Progenitor cell of endocrine pancreas (in vitro differentiated cells): ENCODE data around the gene BSN. TPM values are rescaled to one million over a fixed set of nuclear protein-coding genes. Genes with fewer than 3 reads are reported as not detected.
"Not testable (repeated sequence)": the region's sequence is repeated elsewhere in the genome, so short reads cannot be mapped to it uniquely, and the experiment has no call there.

Experiments
- DNase-seq: peaks from one replicate; pipeline ENCODE4 v3.0.0; 2021; ENCODE audit warnings: low spot score; ENCODE audit not compliant: unreplicated experiment
- H3K27ac Mint-ChIP-seq: 2 replicates; pipeline ENCODE4 v1.8.0; 2021; ENCODE audit warnings: mild to moderate bottlenecking, moderate library complexity, mixed read lengths
- H3K27me3 Mint-ChIP-seq: 2 replicates; pipeline ENCODE4 v1.8.0; 2021; ENCODE audit warnings: mixed read lengths
- H3K36me3 Mint-ChIP-seq: 2 replicates; pipeline ENCODE4 v1.8.0; 2022; ENCODE audit warnings: mixed read lengths; ENCODE audit not compliant: insufficient read depth
- H3K4me1 Mint-ChIP-seq: 2 replicates; pipeline ENCODE4 v1.8.0; 2021; ENCODE audit warnings: low read depth, mixed read lengths
- H3K4me3 Mint-ChIP-seq: 2 replicates; pipeline ENCODE4 v1.8.0; 2021; ENCODE audit warnings: low read depth, mild to moderate bottlenecking, moderate library complexity, mixed read lengths
- H3K9me3 Mint-ChIP-seq: 2 replicates; pipeline ENCODE4 v1.8.0; 2021; ENCODE audit warnings: low read depth, mixed read lengths
- total RNA-seq: library from RNA; stranded (reverse); gene quantifications from 2 replicates; pipeline ENCODE4 v1.2.1, GENCODE V29; 2021
- TF ChIP-seq, protein P1 (sequence below): fragments of 200-600 bp; sonication (generic); IDR thresholded peaks from one replicate; pipeline ENCODE4 v1.5.0; 2021; ENCODE audit warnings: antibody characterized with exemption, mild to moderate bottlenecking; ENCODE audit not compliant: unreplicated experiment

The BSN gene
- total RNA-seq, 1 donor from 2014 or later, result 3.8 TPM

DNA sequence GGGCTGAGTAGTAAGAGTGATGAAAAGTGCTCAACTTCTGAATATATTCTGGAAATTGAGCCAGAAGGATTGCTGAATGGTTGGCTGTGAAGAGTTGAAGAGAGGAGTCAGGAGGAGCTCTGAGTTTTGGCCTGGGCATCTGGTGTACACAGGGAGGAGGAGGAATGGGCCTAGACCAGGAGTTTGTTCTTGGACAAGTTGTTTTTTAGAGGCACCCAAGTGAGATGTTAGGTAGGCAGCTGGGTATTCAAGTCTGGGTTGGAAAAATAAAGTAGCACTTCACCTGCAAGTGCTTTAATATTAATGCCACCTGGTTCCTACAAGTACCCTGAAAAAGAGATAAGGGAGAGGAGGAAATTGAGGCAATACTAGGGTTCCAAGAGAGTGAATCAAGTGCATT, 14.7 kb downstream of the BSN start:
- Mint-ChIP-seq H3K27ac (no peak overlapping the region), H3K9me3 (no peaks in the 10 kb centered on the region), H3K4me3 (no peak overlapping the region), H3K27me3 (no peaks in the 10 kb centered on the region), H3K36me3 (no peaks in the 10 kb centered on the region), H3K4me1 (no peaks in the 10 kb centered on the region)
- TF ChIP-seq, protein P1, sequence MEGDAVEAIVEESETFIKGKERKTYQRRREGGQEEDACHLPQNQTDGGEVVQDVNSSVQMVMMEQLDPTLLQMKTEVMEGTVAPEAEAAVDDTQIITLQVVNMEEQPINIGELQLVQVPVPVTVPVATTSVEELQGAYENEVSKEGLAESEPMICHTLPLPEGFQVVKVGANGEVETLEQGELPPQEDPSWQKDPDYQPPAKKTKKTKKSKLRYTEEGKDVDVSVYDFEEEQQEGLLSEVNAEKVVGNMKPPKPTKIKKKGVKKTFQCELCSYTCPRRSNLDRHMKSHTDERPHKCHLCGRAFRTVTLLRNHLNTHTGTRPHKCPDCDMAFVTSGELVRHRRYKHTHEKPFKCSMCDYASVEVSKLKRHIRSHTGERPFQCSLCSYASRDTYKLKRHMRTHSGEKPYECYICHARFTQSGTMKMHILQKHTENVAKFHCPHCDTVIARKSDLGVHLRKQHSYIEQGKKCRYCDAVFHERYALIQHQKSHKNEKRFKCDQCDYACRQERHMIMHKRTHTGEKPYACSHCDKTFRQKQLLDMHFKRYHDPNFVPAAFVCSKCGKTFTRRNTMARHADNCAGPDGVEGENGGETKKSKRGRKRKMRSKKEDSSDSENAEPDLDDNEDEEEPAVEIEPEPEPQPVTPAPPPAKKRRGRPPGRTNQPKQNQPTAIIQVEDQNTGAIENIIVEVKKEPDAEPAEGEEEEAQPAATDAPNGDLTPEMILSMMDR, result no peak
- DNase-seq, result no peak

DNA sequence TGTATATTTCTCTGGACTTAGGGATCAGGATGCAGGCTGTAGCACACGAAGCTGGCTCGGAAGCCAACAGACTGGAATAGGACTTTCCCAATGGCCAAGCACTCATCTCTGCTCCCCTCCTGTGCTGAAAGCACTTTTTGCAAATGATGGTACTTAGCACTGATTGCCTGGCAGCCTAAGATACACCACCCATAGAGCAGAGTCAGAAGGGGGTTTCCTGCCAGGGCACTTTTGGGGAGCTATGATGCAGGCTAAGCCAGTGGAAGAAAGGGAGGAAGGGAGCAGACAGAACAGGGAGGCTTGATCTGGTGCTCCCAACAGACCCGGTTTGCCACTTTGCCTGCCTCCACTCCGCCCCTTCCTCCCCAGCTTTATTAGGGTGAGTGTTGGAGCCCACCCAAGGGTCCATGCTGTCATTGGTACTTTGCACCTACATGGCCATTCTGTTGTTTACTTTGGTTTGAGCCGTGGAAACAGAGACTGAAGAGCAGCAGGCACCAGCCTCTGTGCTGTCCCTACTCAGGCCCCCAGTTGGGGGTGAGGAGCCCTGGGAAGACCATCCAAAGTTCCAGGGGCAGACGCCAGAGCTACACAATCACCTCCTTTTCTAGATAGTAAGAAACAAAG, 15.9 kb downstream of the BSN start:
- TF ChIP-seq, protein P1, result no peak
- no peak overlapping the region for H3K27ac Mint-ChIP-seq

DNA sequence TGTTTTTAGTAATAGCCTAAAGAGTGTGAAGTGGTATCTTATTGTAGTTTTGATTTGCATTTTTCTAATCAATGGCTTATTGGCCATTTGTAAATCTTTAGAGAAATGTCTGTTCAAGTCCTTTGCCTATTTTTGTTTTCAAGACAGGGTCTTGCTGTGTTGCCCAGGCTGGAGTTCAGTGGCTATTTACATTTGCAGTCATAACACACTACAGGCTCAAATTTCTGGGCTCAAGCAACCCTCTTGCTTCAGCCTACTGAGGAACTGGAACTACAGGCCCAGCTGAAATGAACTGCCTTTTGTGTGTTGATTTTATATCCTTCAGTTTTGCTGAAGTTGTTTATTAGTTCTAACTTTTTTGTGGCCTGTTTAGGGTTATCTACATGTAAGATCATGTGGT, 27.9 kb downstream of the BSN start:
- Mint-ChIP-seq H3K36me3 (no peaks in the 10 kb centered on the region), H3K4me1 (no peaks in the 10 kb centered on the region), H3K27ac (no peak overlapping the region), H3K27me3 (no peaks in the 10 kb centered on the region), H3K9me3 (peaks cover 3% of the 10 kb centered on the region), H3K4me3 (no peak overlapping the region)
- TF ChIP-seq, protein P1, result no peak
- no peak for DNase-seq

More for the DNA sequence above, 15.9 kb downstream of the BSN start:
- no peaks in the 10 kb centered on the region for H3K27me3 Mint-ChIP-seq
- no peak for DNase-seq
- H3K4me1 Mint-ChIP-seq, result no peaks in the 10 kb centered on the region
- no peaks in the 10 kb centered on the region for H3K36me3 Mint-ChIP-seq
- H3K9me3 Mint-ChIP-seq, result no peaks in the 10 kb centered on the region
- no peak overlapping the region for H3K4me3 Mint-ChIP-seq

DNA sequence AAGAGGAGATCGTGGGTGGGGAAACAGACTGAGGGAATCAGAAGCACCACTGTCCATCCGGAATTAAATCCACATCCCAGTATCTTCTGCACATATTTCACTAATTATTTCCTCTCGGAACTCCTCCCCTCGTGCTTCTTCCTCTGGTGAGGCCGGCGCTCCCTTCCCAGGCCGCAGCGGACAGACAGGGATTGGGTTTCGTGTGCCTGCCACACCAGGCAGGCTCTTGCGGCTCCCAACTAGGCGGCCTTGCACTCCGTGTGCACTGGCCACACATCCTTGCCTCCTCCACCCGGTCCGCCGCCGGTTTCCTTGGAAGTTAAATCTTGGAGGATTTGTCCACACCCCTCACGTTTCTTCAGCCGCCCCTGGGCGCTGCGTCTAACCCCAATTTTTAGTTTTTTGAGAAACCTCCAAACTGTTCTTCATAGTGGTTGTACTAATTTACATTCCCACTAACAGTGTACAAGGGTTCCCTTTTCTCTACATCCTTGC, 31.0 kb downstream of the BSN start:
- H3K4me3 Mint-ChIP-seq, DNase-seq, H3K27me3 Mint-ChIP-seq, H3K4me1 Mint-ChIP-seq, H3K36me3 Mint-ChIP-seq, H3K9me3 Mint-ChIP-seq, H3K27ac Mint-ChIP-seq: not testable (repeated sequence)

DNA sequence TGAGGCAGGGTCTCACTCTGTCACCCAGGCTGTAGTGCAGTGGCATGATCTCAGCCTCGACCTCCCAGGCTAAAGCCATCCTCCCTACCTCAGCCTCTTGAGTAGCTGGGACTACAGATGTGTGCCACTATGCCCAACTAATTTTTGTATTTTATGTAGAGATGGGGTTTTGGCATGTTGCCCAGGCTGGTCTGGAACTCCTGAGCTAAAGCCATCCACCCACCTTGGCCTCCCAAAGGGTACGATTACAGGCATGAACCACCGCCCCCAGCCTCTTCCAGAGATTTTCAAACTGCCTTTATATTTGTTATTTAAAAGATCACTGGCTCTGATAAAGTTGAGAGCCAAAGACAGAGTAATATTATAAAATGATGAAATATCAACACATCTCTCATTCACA, 37.3 kb downstream of the BSN start:
- Mint-ChIP-seq H3K27me3 (no peaks in the 10 kb centered on the region), H3K9me3 (peaks cover 3% of the 10 kb centered on the region), H3K27ac (no peak overlapping the region), H3K4me3 (no peak overlapping the region), H3K4me1 (no peaks in the 10 kb centered on the region), H3K36me3 (no peaks in the 10 kb centered on the region)
- TF ChIP-seq, protein P1, result no peak
- no peak for DNase-seq

DNA sequence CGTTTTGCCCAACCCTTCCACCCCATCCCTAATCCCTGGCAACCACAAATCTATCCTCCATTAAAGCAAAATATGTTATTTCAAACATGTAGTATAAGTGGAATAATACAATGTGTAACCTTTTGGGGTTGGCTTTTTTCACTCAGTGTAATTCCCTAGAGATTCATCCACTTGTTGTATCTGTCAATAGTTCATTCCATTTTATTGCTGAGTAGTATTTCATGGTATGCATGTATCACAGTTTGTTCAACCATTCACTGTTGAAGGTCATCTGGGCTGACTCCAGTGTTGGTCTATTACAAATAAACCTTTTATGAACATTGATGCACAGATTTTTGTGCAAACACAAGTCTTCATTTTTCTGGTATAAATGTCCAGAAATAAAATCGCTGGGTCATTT, 38.8 kb downstream of the BSN start:
- Mint-ChIP-seq H3K4me1 (no peaks in the 10 kb centered on the region), H3K36me3 (no peaks in the 10 kb centered on the region), H3K27ac (no peak overlapping the region), H3K9me3 (peaks cover 3% of the 10 kb centered on the region), H3K4me3 (no peak overlapping the region), H3K27me3 (no peaks in the 10 kb centered on the region)
- TF ChIP-seq, protein P1, result no peak
- DNase-seq, result no peak
